ENCODE results near the gene CD151.
A peak's percentile ranks its signal among the peaks of the same experiment; 100 is the strongest.

The CD151 gene

DNA sequence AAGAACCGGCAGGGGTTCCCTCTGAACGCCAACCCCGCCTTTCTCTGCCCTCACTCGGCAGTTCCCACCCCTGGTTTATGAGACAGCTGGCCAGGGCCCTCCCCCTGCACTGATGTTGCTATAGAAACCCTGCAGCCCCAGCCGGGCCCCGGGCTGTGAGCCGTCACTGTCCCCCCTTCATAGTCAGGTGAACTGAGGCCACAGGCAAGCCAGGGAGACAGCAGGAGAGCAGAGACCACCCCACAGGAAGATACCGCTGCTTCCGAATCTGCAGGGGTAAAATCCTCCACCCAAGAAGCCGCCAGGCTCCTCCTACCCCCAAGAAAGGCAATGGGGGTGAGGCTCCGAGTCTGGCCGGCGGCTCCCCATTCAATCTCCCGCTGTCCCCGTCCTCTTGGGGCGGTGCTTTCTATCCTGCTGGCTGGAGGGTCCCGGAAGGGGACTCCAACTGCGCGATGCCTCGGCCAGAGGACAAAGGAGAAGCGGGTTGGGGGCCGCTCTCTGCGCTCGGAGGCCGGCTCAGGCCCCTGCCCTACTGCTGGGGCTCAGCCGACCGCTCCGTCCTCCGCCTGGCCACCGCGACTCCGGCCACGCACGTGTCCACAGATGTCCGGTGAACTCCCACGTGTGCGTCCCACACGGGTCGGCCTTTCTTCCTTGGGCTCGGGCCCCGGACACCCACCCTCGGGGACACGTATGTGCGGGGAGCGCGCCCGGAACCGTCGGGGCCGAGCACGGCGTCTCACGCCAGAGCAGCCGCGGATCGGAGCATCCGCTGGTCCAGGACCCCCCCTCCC, 35.3 kb upstream of the CD151 start:
- peak; percentile 77 for DNase-seq

DNA sequence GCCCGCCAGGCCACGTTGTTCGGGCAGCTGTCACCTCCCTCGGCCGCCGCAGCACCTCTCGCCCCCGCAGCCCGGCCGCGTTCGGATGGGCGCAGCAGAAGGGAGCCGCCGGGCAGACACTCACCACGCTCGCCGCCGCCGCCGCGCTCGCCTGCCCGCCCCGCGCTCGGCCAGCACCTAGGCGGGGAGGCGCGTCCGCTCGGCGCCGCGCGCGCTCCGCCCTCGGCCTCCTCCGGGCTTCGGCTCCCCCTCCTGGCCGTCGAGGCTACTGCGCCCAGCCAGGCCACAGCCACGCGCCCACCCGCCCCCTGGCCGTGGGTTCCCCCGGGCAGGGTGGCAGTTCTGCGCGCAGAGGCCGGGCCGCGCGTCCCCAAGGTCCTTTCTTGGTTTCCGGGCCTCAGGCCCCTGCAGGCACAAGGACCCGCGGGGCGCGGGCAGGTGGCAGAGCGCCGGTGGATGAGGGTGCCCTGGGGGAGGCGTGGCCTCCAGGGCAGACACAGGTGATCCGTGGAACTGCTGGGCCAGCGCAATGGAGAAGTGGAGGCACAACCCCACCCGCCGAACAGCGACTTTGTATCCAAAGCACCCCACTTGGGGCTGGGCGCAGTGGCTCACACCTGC, 34.5 kb upstream of the CD151 start, which contains the start of gene SLC25A22:
SLC25A22 (minus strand) TSS at position 189 of the 621 bp plus-strand sequence. CDS start 3,275 bp downstream, outside the sequence.
- no peak for DNase-seq

DNA sequence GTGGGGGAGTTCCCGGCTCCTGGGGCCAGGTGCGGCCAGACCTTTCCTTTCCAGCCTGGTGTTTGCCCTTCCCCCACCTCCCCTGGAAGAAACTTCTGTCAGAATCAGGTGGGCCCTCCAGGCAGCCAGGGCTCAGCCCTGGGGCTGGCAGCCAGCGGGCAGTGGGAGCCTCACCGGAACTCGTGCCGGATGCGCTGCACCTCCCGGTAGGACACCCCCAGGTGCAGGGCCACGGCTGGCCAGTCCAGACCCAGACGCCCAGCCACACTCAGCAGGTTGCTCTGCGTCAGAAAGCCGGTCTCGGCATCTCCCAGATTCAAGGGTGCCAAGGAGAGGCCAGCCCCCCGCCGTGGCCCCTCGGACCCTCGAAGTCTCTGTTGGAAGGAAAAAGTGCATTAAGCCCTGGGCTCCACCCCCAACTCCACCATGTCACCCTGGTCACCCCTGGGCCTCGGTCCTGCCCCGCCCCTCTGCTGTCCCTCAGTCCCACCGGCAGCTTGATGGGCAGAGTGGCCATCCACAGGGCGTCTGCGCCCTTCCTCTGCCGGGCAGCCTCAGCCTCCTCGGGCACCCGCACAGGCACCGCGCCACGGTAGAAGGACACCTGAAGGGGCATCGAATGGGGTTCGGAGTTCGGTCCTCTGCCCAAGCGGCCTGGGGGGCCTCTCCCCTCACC, 33.0 kb upstream of the CD151 start:
- DNase-seq, result no peak

DNA sequence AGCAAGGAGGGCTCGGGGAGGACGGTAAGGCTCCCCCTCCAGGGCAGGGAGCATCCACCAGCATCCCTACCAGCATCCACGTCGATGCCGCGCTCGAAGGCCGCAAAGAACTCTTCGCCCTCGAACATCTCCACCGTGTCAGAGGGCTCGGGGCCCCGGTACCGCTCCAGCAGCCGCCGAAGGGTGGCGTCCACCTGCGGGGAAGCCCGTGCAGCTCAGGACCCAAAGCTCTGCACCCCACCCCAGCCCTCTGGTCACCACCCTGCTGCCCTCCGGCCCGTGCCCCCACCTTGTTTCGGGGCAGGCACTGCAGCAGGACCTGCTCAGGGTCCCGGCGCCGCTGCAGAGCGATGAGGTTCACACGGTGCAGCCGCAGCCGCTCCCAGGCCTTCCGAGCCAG, 32.3 kb upstream of the CD151 start:
- DNase-seq, result no peak

DNA sequence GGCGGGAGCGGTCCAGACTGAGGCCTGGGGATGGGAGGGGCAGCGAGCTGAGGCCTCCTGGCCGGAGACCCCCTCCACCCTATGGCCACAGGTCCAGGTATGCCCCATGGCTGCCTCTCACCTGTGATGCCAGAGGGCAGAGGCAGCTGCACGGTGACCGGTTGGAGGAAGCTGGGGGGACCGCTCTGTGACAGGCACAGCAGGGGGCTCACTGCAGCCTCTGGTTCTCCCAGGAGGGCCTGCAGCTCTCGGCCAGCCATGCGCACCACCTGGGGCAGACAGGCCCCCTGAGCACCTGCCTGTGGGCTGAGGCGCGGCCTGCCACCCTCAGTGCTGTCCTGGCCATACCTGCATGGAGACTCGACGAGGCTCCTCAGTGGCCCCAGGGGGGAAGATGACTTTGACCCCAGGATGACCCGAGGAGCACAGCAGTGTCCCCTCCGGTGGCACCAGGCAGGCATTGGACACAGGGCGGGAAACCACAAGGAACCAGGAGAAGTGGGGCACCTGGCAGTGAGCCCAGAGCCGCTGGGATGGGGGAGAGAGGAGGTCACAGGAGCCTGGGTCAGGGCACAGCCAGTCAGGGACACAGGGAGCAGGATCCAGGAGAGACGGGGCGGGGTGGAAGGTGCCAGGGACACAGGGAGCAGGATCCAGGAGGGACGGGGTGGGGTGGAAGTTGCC, 31.5 kb upstream of the CD151 start:
- no peak for DNase-seq

DNA sequence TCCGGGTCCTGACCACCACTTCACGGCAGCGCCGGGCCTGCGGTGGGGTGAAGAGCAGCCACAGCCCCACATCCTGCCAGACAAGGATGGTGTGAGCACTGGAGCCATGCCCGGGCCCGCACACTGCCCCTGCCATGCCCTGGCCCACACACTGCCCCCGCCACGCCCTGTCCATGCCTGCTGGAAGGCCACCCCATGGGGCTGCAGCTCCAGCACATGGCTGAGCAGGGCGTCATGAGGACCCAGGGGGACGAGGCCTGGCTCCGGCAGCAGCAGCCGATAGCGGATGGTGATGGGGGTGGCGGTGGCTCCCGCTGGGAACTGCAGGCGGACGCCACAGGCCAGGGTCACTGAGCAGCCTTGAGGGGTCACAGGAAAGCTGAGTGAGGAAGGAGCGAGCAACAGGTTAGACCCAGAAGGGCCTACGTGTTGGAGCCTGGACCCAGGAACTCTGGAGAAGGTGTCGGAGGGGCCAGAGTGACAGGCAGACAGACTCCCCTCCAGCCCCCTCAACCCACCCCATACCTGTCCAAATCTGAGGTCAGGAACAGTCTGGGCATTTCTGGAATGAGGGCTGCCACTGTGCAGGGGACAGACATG, 30.6 kb upstream of the CD151 start:
- DNase-seq, result no peak

DNA sequence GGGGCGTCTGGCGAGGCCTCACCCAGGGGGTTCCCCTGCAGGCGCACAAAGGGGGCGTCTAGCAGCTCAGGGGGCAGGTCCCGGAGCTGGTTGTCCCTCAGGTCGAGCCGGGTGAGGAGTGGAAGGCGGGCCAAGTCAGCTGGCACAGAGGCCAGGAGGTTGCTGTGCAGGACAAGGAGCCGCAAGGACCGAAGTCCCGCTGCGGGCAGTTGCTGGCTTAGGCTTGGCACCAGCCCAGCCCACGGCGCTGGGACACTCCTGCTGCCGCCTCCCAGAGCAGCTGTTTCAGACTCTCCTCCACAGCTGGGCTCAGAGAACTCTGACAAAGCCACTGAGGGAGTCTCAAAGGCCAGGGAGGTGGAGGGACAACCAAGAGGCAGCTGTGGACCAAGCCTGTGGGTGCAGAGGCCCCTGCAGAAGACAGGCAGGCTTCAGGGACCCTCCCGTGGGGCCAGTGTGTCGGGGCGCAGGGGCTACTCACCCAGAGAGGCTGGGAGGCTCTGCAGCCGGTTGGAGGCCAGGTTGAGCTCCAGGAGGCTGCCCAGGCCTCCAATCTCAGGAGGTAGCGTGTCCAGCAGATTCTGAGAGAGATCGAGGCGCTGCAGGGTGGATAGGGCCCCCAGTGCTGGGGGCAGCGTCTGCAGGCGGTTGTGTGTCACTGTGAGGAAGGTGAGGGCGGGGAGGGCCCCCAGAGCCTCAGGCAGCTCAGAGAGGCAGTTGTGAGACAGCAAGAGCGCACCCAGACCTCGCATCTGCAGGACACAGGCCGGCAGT, 29.9 kb upstream of the CD151 start:
- no peak for DNase-seq

DNA sequence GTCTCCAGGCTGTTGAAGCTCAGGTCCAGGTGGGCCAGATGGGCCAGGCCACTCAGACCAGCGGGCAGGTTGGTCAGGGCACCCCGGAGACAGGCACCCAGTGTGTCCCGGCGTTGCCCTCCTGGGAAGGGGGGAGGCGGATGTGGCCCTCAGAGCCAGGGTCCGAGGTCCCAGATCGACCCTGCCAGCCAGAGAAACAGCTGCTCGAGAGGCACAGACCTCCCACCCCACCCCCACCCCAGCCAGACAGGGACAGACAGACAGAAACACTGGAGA, 29.3 kb upstream of the CD151 start:
- DNase-seq, result no peak

DNA sequence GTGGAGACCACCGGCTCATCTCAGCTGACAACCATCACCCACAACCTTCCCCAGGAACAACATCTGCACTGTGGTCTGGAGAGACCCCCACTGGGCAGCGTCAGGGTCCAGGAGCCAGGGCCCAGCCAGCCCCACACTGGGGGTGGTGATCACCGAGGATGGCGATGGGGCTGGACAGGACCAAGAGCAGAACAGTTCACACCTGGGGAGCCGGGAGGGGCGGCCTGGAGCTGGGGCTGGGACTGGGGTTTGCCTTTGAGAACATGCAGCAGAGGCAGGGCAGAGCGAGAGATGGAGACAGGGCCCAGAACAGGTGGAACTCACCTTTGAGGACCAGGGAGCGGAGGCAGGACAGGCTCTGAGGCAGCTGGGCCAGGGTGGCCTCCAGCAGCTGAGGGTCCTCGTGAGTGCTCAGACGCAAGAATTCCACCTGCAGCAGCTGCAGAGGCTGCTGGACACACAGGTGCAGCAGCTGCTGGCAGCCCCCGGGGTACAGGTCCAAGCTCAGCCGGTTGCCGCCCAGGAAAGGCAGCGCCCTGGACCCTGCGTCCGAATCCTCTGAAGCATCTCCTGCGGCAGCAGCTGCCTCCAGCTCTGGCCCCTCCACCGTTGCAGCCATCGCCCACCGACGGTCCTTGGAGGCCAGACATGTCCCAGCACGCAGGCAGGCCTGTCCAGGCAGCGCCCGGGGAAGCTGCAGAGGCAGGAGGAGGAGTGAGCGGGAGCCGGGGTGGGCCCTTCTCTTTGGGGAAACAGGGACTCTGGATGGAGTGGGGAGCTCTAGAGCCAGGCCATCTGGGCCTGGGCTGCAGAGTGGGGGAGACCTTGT, 28.8 kb upstream of the CD151 start:
- DNase-seq, result no peak

DNA sequence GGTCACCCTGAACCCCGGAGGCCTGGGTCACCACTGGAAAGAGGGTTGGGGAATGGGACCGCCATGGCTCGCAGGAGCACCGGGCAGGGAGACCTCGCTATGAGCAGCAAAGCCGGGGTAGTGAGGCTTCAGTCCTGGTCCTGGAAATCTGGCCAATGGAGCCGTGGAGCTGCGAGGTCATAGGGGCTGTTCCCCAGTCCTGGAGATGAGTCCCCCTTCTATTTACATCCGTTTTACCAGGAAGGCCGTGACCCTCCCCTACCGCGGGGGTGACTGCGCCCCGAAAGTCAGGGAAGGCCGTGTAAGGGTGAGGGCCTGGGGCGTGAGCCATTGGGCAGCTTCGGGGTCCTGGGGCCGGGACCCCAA, 28.2 kb upstream of the CD151 start:
- no peak for DNase-seq

DNA sequence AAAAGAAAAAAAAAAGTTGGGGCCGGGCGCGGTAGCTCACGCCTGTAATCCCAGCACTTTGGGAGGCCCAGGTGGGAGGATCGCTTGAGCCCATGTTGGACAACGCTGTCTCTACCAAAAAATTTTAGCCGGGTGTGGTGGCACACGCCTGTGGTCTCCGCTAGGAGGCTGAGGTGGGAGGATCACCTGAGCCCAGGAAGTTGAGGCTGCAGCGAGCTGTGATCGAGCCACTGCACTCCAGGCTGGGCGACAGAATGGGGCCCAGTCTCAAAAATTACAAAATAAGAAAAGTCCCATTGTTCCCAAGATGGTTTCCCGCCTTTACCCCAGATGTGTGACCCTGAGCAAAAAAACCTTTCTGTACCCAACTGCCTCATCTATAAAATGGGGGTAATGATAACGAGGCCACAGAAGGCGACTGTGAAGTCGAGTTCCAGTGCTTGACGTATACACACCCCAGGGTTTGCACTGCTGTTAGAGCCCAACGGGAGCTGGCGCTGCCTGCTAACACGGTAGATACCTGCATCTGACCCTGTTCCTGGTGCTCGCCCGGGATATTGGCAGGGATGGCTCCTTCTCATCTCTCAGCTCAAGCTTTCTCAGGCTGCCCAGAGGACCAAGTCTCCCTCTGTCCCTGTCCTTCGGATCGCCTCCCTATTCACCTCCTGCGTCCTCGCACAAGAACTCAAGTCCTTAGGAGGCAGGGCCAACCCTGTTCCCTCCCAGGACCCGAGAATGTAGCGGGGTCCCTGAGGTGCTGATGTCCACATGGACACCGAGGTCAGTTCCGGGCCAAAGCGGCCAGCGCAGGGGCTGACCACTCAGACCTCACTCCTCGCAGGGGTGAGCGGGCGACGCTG, 24.1 kb upstream of the CD151 start:
- DNase-seq, result no peak

DNA sequence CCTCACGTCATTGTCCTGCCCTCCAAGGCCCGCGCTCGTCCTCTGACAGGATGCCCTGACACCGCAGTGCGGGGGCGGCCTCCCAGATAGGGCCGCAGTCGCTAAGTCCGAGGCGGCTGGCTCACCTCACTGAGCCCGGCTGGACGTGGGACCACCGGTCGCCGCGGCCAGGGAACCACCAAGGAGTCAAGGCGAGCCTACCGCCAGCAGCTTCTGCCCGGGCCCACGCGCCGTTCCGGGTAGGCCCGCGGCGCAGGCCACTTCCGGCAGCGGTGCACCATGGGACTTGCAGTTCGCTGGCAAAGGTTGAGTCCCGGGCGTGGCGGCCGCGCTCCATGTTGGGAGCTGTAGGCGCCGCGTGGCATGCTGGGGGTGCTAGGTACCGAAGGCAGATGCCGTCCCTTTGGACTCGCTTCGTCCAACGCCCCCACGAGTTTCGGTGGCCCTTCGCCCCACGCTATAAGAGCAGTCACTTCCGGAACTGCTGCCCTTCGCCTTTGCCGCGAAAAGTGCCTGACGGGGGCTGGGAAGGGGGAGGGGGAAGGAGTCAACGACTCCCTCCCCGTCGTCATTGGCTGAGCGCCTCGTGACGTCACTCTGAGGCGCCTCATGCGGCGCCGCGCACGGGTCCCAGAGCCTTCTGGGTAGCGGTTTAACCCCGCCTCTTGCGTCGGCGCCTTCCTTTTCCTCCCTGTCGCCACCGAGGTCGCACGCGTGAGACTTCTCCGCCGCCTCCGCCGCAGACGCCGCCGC, 23.3 kb upstream of the CD151 start, which contains the start of gene RPLP2:
RPLP2 (plus strand) TSS at position 681 of the 753 bp plus-strand sequence. CDS start 268 bp downstream, outside the sequence.
- DNase-seq, result peak; percentile 86

DNA sequence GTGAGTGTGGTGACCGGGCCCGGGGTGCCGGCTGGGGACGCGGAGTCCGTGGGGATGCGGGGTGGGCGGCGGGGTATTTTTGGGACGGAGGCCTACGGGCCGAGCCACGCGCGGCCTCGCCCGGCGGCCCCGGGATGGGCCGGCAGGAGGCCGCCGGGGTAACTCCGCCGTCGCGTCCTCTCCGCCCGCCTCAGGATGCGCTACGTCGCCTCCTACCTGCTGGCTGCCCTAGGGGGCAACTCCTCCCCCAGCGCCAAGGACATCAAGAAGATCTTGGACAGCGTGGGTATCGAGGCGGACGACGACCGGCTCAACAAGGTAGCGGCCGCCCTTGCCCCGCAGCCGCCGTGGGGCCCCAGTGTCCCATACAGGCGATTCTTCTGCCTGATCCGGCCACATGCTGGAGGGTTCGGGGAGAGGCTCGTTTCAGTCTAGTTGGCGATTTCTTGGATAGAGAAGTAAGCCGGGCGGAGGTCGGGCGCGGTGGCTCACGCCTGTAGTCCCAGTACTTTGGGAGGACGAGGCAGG, 22.6 kb upstream of the CD151 start:
- no peak for DNase-seq

DNA sequence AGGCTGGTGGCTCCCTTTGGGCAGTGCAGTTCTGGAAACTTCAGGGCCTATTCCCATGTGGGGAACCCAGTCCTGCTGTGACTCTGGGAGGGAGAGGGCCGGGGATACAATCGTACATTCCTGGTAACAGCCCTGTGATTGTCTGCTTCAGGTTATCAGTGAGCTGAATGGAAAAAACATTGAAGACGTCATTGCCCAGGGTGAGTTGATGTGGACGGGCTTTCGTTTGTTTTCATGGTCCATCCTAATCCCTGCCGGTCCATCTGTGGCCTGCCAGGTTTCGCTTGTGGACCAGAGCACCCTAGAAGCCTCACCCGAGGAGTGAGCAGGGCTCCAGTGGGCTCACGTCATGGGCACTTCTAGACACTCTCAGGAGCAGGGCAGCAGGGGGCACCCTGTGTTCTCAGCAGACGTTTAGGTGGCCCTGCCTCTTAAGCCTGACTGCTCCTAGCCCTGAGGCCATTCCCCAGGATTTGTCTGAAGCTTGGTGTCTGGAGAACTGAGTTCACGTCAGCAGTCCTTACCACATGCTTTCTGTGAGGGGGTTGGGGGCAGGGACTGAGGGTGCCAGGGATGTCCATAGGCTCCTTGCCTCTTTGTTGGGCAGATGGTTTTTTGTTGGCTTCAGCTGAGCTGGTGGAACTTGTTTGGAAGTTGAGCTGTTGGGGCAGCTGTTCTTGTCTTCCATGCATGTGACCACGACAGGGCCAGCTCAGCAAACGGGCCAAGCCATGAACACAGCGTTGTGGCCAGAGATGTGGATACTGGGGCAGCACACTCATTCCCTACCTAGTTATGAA, 21.1 kb upstream of the CD151 start:
- DNase-seq, result no peak

DNA sequence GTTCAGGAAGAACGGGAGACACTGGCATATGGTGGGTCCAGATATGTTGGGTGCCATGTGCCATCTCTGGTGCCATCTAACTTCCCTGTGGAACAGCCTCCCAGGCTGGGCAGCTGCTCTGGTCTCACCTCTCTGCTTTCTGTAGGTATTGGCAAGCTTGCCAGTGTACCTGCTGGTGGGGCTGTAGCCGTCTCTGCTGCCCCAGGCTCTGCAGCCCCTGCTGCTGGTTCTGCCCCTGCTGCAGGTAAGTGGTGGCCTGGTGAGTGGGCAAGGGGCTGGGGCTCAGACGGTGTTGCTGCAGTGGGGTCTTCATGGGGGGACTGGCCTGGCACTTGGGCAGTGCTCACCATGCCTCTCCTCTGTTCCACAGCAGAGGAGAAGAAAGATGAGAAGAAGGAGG, 20.4 kb upstream of the CD151 start:
- no peak for DNase-seq

DNA sequence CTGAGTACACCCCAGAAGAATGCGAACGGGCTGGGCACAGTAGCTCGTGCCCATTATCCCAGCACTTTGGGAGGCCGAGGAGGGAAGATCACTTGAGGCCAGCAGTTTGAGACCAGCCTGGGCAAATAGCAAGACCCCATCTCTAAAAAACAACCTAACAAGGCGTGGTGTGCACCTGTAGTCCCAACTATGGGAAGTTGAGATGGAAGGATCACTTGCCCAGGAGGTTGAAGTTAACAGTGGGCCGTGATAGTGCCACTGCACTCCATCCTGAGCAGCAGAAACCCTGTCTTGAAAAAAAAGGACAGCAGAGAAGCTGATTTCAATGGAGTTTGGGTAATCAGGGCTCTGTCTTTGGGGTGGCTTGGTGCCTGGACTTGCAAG, 19.7 kb upstream of the CD151 start:
- no peak for DNase-seq

DNA sequence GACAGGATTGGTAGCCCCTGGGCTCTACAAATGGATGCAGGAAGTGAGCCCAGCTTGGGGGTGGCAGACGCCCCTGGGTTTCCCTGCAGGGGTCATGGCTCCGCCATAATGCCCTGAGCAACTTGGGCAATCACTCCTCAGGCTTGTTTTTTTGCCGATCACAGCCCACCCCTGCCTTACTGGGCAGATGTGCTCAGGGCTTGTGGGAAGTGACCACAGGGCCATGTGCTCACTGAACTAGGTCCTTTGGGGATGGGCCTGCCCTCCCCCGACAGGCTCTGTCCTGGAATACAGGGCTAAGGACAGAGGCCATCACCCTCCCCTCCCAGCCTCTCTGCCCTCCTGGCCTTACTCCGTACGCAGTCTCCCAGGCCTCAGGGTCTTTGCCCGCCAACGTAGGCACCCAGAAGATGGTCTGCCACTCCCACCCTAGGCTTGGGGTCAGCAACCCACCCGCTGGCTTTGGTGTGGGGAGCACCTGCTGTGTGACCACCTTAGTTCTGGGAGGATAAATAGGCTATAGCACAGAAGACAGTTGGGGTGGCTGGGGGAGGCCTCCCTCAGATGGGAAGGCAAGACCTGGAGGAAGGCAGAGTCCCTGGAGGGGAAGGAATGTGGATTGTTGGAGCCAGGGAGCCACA, 19.2 kb upstream of the CD151 start:
- DNase-seq, result no peak

Data from DMS 273 treated with DMSO at 0.1 percent for 48 hours (cell line).